HEK293 (cell line): ENCODE measurements around the gene MAN2A2.
"Not testable (repeated sequence)": the region's sequence is repeated elsewhere in the genome, so short reads cannot be mapped to it uniquely, and the experiment has no call there.

ENCODE experiments used
- CTCF ChIA-PET: fragments of 350-600 bp; formaldehyde crosslinking; extraction: SDS; loops from one replicate; lab custom pipeline; 2021; ENCODE audit warnings: antibody characterized with exemption; lab: Yijun Ruan, JAX
- POLR2A ChIA-PET: fragments of 300-600 bp; formaldehyde crosslinking; extraction: SDS; loops from one replicate; lab custom pipeline; 2020; ENCODE audit warnings: antibody characterized with exemption, inconsistent platforms; lab: Yijun Ruan, JAX
- H3K27ac ChIP-seq: fragments of 200-500 bp; sonication (Bioruptor generic); 2 replicates; pipeline ENCODE4 v1.5.1; 2014; ENCODE audit warnings: low read depth, low read length, control low read depth, inconsistent platforms; ENCODE audit errors: extremely low read depth
- H3K36me3 ChIP-seq, 2 experiments: fragments of 200-500 bp in 1 of 2; sonication (Bioruptor generic) in 1 of 2; 1 replicate in 1 of 2; 2 replicates in 1 of 2; pipeline ENCODE4 v1.5.1; 2014 to 2017; ENCODE audit warnings: inconsistent platforms in 2 of 2, low read length in 2 of 2; ENCODE audit not compliant: control insufficient read depth in 2 of 2, insufficient read depth in 1 of 2
- H3K4me1 ChIP-seq: fragments of 200-500 bp; sonication (Bioruptor generic); 2 replicates; pipeline ENCODE4 v1.5.1; 2014; ENCODE audit warnings: mild to moderate bottlenecking, low read length, inconsistent platforms; ENCODE audit not compliant: control insufficient read depth, insufficient read depth
- H3K4me3 ChIP-seq: 2 replicates; pipeline ENCODE4 v1.5.1; 2011; ENCODE audit warnings: low read depth, mild to moderate bottlenecking, control low read depth, low read length, moderate library complexity
- H3K9me3 ChIP-seq: fragments of 200-500 bp; sonication (Bioruptor generic); 2 replicates; pipeline ENCODE4 v1.5.1; 2014; ENCODE audit warnings: low read depth, low read length, inconsistent platforms; ENCODE audit not compliant: control insufficient read depth, insufficient read depth
- ZBTB17 ChIP-seq: fragments of 450-650 bp; formaldehyde crosslinking; IDR thresholded peaks from 2 replicates; pipeline ENCODE4 v1.5.1; 2016; ENCODE audit warnings: missing biosample characterization, missing genetic modification characterization
- ZBTB20 ChIP-seq: fragments of 450-650 bp; formaldehyde crosslinking; IDR thresholded peaks from 2 replicates; pipeline ENCODE4 v1.5.1; 2016; ENCODE audit warnings: missing biosample characterization, missing genetic modification characterization
- ZBTB7A ChIP-seq: fragments of 450-650 bp; formaldehyde crosslinking; IDR thresholded peaks from 2 replicates; pipeline ENCODE4 v1.5.1; 2016; ENCODE audit warnings: low read depth, missing biosample characterization, missing genetic modification characterization
- ZNF223 ChIP-seq: fragments of 450-650 bp; formaldehyde crosslinking; IDR thresholded peaks from 2 replicates; pipeline ENCODE4 v1.5.1; 2016; ENCODE audit warnings: missing biosample characterization, missing genetic modification characterization
- ZNF341 ChIP-seq: fragments of 450-650 bp; formaldehyde crosslinking; IDR thresholded peaks from 2 replicates; pipeline ENCODE4; 2016; ENCODE audit warnings: low read depth, missing biosample characterization, missing genetic modification characterization
- ZNF548 ChIP-seq: fragments of 450-650 bp; formaldehyde crosslinking; IDR thresholded peaks from 2 replicates; pipeline ENCODE4 v1.5.1; 2016; ENCODE audit warnings: missing biosample characterization, missing genetic modification characterization
- ZNF677 ChIP-seq: fragments of 450-650 bp; IDR thresholded peaks from 2 replicates; pipeline ENCODE4 v1.5.0; 2018; ENCODE audit warnings: missing biosample characterization, mild to moderate bottlenecking, missing genetic modification characterization, moderate library complexity
- ZNF785 ChIP-seq: fragments of 450-650 bp; formaldehyde crosslinking; IDR thresholded peaks from 2 replicates; pipeline ENCODE4 v1.5.1; 2016; ENCODE audit warnings: missing biosample characterization, missing genetic modification characterization
- TF ChIP-seq, protein P1 (sequence below): fragments of 450-650 bp; formaldehyde crosslinking; IDR thresholded peaks from 2 replicates; pipeline ENCODE4 v1.5.1; 2016; ENCODE audit warnings: missing biosample characterization, missing genetic modification characterization
- TF ChIP-seq, protein P2 (sequence below): fragments of 450-650 bp; formaldehyde crosslinking; IDR thresholded peaks from 2 replicates; pipeline ENCODE4 v1.5.1; 2016; ENCODE audit warnings: missing biosample characterization, missing genetic modification characterization
- TF ChIP-seq, protein P3 (sequence below): sonication (generic); formaldehyde crosslinking; IDR thresholded peaks from 2 replicates; pipeline ENCODE4 v1.8.1; 2022; ENCODE audit warnings: mild to moderate bottlenecking, moderate library complexity, missing genetic modification reagents

The MAN2A2 gene

DNA sequence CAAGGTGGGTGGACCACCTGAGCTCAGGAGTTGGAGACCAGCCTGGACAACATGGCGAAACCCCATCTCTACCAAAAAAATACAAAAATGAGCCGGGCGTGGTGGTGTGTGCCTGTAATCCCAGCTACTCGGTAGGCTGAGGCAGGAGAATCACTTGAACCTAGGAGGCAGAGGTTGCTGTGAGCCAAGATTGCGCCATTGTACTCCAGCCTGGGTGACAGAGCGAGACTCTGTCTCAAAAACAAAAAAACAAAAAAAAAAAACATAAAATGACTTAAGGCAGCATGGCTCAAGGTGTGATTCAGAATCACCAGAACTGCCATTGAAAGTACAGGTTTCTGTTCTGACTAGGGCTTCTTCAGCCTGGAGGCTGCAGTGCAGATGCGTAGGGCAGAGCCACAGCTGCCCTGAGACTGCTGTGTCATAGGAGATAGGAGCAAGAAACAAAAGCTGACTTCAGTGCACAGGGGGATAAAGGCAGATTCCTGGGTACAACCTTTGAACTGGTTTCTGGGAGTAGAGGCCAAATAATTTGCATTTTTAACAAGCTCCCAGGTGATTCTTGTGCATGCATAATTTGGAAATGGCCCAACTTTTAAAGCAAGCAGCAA, 19.7 kb downstream of the MAN2A2 start:
- POLR2A ChIA-PET, result interaction anchor here (0.5 to 2.4 kb wide), 7 partner anchors 9 to 55 kb away, joined by 3 to 10 read pairs (median 3); partner anchors contain the start of genes HDDC3, MAN2A2 and UNC45A
- TF ChIP-seq ZBTB20, result 0 out of 2 replicates have a peak, but pooled peaks have one; percentile 23
- TF ChIP-seq, all 188 proteins: peak for 1; not testable (repeated sequence) for 187
- CTCF ChIA-PET, result interaction anchor here (0.7 to 6.9 kb wide), 4 partner anchors 10 to 35 kb away, joined by 3 to 82 read pairs (median 4); partner anchors contain the start of genes HDDC3, MAN2A2 and UNC45A
- not testable (repeated sequence) for H3K9me3 ChIP-seq, H3K27ac ChIP-seq, H3K4me3 ChIP-seq, H3K4me1 ChIP-seq
- peaks cover 22 to 41% of the 10 kb centered on the region in 2 experiments for H3K36me3 ChIP-seq

DNA sequence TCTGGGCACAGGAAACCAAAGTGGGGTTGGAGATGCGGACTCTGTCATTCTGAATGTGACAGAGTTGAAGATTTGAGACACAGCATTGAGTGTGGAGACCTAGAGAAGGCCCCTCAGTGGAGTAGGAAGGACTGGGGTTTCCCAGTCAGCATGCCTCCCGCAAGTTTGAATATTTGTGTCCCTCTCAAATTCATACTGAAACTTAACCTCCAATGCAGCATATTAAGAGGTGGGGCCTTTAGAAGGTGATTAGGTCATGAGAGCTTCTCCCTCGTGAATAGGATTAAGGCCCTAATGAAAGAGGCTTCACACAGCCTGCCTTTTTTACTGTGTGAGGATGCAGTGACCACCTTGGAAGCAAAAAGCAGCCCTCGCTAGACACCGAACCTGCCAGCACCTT, 21.3 kb downstream of the MAN2A2 start:
- H3K36me3 ChIP-seq, result peaks cover 18 to 25% of the 10 kb centered on the region in 2 experiments
- no peak overlapping the region for H3K27ac ChIP-seq
- no peak overlapping the region for H3K4me3 ChIP-seq
- ChIA-PET CTCF (interaction anchor here (0.7 to 6.9 kb wide), 4 partner anchors 9 to 38 kb away, joined by 3 to 82 read pairs (median 4); partner anchors contain the start of genes HDDC3 and UNC45A), POLR2A (interaction anchor here (0.7 to 2.4 kb wide), 3 partner anchors 11 to 1151 kb away, joined by 3 to 10 read pairs (median 5); partner anchors contain the start of genes MAN2A2 and UNC45A)
- no peaks in the 10 kb centered on the region for H3K4me1 ChIP-seq
- TF ChIP-seq ZNF785 (tag by site-specific recombination) (no peak), ZNF341 (tag by site-specific recombination) (no peak), ZBTB7A (tag by site-specific recombination) (no peak), ZNF677 (tag by site-specific recombination) (no peak), ZNF223 (tag by site-specific recombination) (no peak), ZBTB17 (no peak), ZNF548 (tag by site-specific recombination) (no peak)
- TF ChIP-seq, protein P1, sequence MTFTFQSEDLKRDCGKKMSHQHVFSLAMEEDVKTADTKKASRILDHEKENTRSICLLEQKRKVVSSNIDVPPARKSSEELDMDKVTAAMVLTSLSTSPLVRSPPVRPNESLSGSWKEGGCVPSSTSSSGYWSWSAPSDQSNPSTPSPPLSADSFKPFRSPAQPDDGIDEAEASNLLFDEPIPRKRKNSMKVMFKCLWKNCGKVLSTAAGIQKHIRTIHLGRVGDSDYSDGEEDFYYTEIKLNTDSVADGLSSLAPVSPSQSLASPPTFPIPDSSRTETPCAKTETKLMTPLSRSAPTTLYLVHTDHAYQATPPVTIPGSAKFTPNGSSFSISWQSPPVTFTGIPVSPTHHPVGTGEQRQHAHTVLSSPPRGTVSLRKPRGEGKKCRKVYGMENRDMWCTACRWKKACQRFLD, result no peak
- TF ChIP-seq, protein P2, sequence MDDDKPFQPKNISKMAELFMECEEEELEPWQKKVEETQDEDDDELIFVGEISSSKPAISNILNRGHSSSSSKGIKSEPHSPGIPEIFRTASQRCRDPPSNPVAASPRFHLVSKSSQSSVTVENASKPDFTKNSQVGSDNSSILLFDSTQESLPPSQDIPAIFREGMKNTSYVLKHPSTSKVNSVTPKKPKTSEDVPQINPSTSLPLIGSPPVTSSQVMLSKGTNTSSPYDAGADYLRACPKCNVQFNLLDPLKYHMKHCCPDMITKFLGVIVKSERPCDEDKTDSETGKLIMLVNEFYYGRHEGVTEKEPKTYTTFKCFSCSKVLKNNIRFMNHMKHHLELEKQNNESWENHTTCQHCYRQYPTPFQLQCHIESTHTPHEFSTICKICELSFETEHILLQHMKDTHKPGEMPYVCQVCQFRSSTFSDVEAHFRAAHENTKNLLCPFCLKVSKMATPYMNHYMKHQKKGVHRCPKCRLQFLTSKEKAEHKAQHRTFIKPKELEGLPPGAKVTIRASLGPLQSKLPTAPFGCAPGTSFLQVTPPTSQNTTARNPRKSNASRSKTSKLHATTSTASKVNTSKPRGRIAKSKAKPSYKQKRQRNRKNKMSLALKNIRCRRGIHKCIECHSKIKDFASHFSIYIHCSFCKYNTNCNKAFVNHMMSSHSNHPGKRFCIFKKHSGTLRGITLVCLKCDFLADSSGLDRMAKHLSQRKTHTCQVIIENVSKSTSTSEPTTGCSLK (tag by site-specific recombination), result no peak
- TF ChIP-seq, protein P3, sequence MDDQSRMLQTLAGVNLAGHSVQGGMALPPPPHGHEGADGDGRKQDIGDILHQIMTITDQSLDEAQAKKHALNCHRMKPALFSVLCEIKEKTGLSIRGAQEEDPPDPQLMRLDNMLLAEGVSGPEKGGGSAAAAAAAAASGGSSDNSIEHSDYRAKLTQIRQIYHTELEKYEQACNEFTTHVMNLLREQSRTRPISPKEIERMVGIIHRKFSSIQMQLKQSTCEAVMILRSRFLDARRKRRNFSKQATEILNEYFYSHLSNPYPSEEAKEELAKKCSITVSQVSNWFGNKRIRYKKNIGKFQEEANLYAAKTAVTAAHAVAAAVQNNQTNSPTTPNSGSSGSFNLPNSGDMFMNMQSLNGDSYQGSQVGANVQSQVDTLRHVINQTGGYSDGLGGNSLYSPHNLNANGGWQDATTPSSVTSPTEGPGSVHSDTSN (CRISPR knock-in tag), result no peak
- H3K9me3 ChIP-seq, result no peaks in the 10 kb centered on the region

DNA sequence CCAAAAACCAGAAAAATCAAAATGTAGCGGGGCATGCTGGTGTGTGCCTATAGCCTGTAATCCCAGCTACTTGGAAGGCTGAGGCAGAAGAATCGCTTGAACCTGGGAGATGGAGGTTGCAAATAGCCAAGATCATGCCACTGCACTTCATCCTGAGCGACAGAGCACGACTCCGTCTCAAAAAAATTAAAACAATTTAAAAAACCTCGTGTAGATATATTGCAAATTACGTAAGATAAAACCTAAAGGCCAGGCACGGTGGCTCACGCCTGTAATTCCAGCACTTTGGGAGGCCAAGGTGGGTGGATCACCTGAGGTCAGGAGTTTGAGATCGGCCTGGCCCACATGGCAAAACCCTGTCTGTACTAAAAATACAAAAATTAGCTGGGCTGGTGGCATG, 23.7 kb downstream of the MAN2A2 start:
- H3K4me3 ChIP-seq, H3K4me1 ChIP-seq, H3K9me3 ChIP-seq, H3K27ac ChIP-seq, H3K36me3 ChIP-seq: not testable (repeated sequence)
- ChIA-PET CTCF (interaction anchor here (0.7 to 6.9 kb wide), 3 partner anchors 6 to 30 kb away, joined by 3 to 82 read pairs (median 7); partner anchors contain the start of genes HDDC3 and UNC45A), POLR2A (interaction anchor here (0.7 to 1.7 kb wide), 5 partner anchors 9 to 660 kb away, joined by 3 to 6 read pairs (median 4); partner anchors contain the start of genes MAN2A2 and UNC45A)

DNA sequence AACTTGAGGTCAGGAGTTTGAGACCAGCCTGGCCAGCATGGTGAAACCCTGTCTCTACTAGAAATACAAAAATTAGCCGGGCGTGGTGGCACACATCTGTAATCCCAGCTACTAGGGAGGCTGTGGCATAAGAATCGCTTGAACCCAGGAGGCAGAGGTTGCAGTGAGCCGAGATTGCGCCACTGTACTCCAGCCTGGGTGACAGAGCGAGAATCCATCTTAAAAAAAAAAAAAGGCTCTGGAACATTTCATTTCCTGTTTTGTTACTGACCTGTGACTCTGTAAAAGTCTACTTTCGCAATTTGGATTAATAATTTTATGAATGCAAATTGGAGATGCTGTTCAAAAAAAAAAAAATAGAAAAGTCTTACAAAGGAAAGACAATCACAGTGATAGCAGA, 25.0 kb downstream of the MAN2A2 start:
- H3K27ac ChIP-seq, H3K4me1 ChIP-seq, H3K36me3 ChIP-seq, H3K9me3 ChIP-seq, H3K4me3 ChIP-seq: not testable (repeated sequence)
- ChIA-PET CTCF (interaction anchor here (0.7 to 4.1 kb wide), 3 partner anchors 29 to 457 kb away, joined by 4 to 23 read pairs (median 7); no protein-coding TSS in a partner anchor), POLR2A (interaction anchor here (0.7 kb wide), 1 partner anchor 1992 kb away, joined by 7 read pairs; no protein-coding TSS in a partner anchor)
